ENCODE results near the gene KLHL25. TPM values are rescaled to one million over a fixed set of nuclear protein-coding genes. Genes with fewer than 3 reads are reported as not detected.

KLHL25 gene
- polyA plus RNA-seq, 2 of the 4 experiments (the other 2 are of a cell fraction), result 3.2 to 6.1 TPM

GRCh38 chr15:85792102-85792731 is 2.5 kb downstream of the KLHL25 start (continued):
- TF ChIP-seq RAD21 (conservative IDR thresholded peaks at IDR 0.05 in 1 of 2, IDR thresholded peaks at IDR 0.05 in 1 of 2), result no peak
- no peak for TF ChIP-seq RCOR1 (IDR thresholded peaks at IDR 0.05; ENCODE audit: low read depth, low read length)
- no peak for TF ChIP-seq NFE2L2 (conservative IDR thresholded peaks at IDR 0.05; ENCODE audit: low read length)
- TF ChIP-seq NPAS2 (CRISPR knock-in tag; IDR thresholded peaks at IDR 0.05; ENCODE audit: borderline replicate concordance), result no peak

GRCh38 chr15:85789496-85789875 is 5.2 kb downstream of the KLHL25 start:
- no peak for FAIRE-seq
- no peak overlapping the region for H3K27ac ChIP-seq

GRCh38 chr15:85788771-85789495 is 5.8 kb downstream of the KLHL25 start:
- POLR2A ChIA-PET, result no interaction called here
- 90% methylated on average over 12 of the region's 12 CpGs for WGBS (ENCODE audit: missing lambda C conversion rate)
- Histone ChIP-seq H3K27ac (no peak overlapping the region), H3K4me3 (no peak overlapping the region), H3K9me3 (no peaks in the 10 kb centered on the region), H3K4me1 (peaks cover 28% of the 10 kb centered on the region), H3K4me2 (no peak overlapping the region)
- no peak for ATAC-seq
- CTCF ChIA-PET, result interaction anchor here (1.1 to 7.1 kb wide), 11 partner anchors 10 to 59 kb away, joined by 3 to 43 read pairs (median 5); no protein-coding TSS in a partner anchor
- no peak for FAIRE-seq
- no peak for DNase-seq (ENCODE audit: low read depth in 1 of 2, low spot score in 1 of 2)
- TF ChIP-seq RAD21 (conservative IDR thresholded peaks at IDR 0.05 in 1 of 2, IDR thresholded peaks at IDR 0.05 in 1 of 2) (no peak), REST (IDR thresholded peaks at IDR 0.05) (no peak), MYC (IDR thresholded peaks at IDR 0.05; ENCODE audit: borderline replicate concordance, low read length) (no peak), CHD2 (IDR thresholded peaks at IDR 0.05; ENCODE audit: low read length, partially characterized antibody) (no peak), MAZ (IDR thresholded peaks at IDR 0.05; ENCODE audit: borderline replicate concordance, low read depth, low read length) (no peak), HDAC2 (IDR thresholded peaks at IDR 0.05) (no peak), USF2 (IDR thresholded peaks at IDR 0.05) (no peak), NFE2L2 (conservative IDR thresholded peaks at IDR 0.05; ENCODE audit: low read length) (no peak), KDM1A (IDR thresholded peaks at IDR 0.05; ENCODE audit: low read depth) (no peak), PHF8 (IDR thresholded peaks at IDR 0.05; ENCODE audit: borderline replicate concordance, low read depth) (no peak), BCL3 (IDR thresholded peaks at IDR 0.05) (no peak), MAFK (IDR thresholded peaks at IDR 0.05; ENCODE audit: partially characterized antibody) (no peak)

More at GRCh38 chr15:85789496-85789875, 5.2 kb downstream of the KLHL25 start:
- CTCF ChIA-PET, result interaction anchor here (0.9 to 7.1 kb wide), 7 partner anchors 9 to 65 kb away, joined by 3 to 43 read pairs (median 5); no protein-coding TSS in a partner anchor
- no peak for DNase-seq (ENCODE audit: low read depth in 1 of 2, low spot score in 1 of 2)
- Histone ChIP-seq H3K9me3 (no peaks in the 10 kb centered on the region), H3K4me1 (peaks cover 28% of the 10 kb centered on the region), H3K4me3 (no peak overlapping the region), H3K4me2 (no peak overlapping the region)
- POLR2A ChIA-PET, result no interaction called here
- WGBS (ENCODE audit: missing lambda C conversion rate), result 94% methylated on average over 7 of the region's 7 CpGs
- no peak for ATAC-seq
- TF ChIP-seq HDAC2 (IDR thresholded peaks at IDR 0.05) (no peak), PBX3 (IDR thresholded peaks at IDR 0.05) (no peak), EP300 (IDR thresholded peaks at IDR 0.05) (no peak), CBX8 (IDR thresholded peaks at IDR 0.05) (no peak), POLR2A (IDR thresholded peaks at IDR 0.05; ENCODE audit: low read length) (no peak), ZNF302 (CRISPR knock-in tag; IDR thresholded peaks at IDR 0.05) (no peak), ELK1 (IDR thresholded peaks at IDR 0.05; ENCODE audit: low read depth, low read length) (no peak), RCOR1 (IDR thresholded peaks at IDR 0.05; ENCODE audit: low read depth, low read length) (no peak), HEYL (CRISPR knock-in tag; IDR thresholded peaks at IDR 0.05) (no peak), NFE2L2 (conservative IDR thresholded peaks at IDR 0.05; ENCODE audit: low read length) (no peak), HOXB5 (CRISPR knock-in tag; IDR thresholded peaks at IDR 0.05) (no peak), MYC (IDR thresholded peaks at IDR 0.05; ENCODE audit: borderline replicate concordance, low read length) (no peak), HES2 (IDR thresholded peaks at IDR 0.05) (no peak), ZSCAN20 (CRISPR knock-in tag; IDR thresholded peaks at IDR 0.05) (no peak)

Measured in A549 (cell line).